ENCODE data around the gene DPY30.

Gene DPY30

GRCh38 chr2:31996571-31997150, 42.9 kb downstream of the DPY30 start:
- TF ChIP-seq CTCF (IDR thresholded peaks at IDR 0.05; ENCODE audit: low read depth, low read length, missing control alignments), result no peak
- no peak overlapping the region for H3K4me3 ChIP-seq (ENCODE audit: low read depth, low read length)
- no peak for DNase-seq (ENCODE audit: low read depth)

GRCh38 chr2:31992934-31993333, 46.7 kb downstream of the DPY30 start:
- no peak for TF ChIP-seq CTCF (IDR thresholded peaks at IDR 0.05; ENCODE audit: low read depth, low read length, missing control alignments)
- no peak for DNase-seq (ENCODE audit: low read depth)
- no peak overlapping the region for H3K4me3 ChIP-seq (ENCODE audit: low read depth, low read length)

GRCh38 chr2:31992025-31992579, 47.5 kb downstream of the DPY30 start:
- no peak overlapping the region for H3K4me3 ChIP-seq (ENCODE audit: low read depth, low read length)
- TF ChIP-seq CTCF (IDR thresholded peaks at IDR 0.05; ENCODE audit: low read depth, low read length, missing control alignments), result no peak
- no peak for DNase-seq (ENCODE audit: low read depth)

GRCh38 chr2:31989946-31990345, 49.7 kb downstream of the DPY30 start:
- no peak overlapping the region for H3K4me3 ChIP-seq (ENCODE audit: low read depth, low read length)
- no peak for TF ChIP-seq CTCF (IDR thresholded peaks at IDR 0.05; ENCODE audit: low read depth, low read length, missing control alignments)
- DNase-seq (ENCODE audit: low read depth), result no peak

- H3K4me3 ChIP-seq (ENCODE audit: low read depth, low read length), result no peak overlapping the region
- no peak for DNase-seq (ENCODE audit: low read depth)
- TF ChIP-seq CTCF (IDR thresholded peaks at IDR 0.05; ENCODE audit: low read depth, low read length, missing control alignments), result no peak
Observed at GRCh38 chr2:31987454-31988220, 52.0 kb downstream of the DPY30 start.

GRCh38 chr2:31986906-31987305, 52.7 kb downstream of the DPY30 start:
- DNase-seq (ENCODE audit: low read depth), result no peak
- no peak overlapping the region for H3K4me3 ChIP-seq (ENCODE audit: low read depth, low read length)
- no peak for TF ChIP-seq CTCF (IDR thresholded peaks at IDR 0.05; ENCODE audit: low read depth, low read length, missing control alignments)

Data from GM12864 (cell line).